K562 (cell line): ENCODE data around the gene MYO1D. TPM values are rescaled to one million over a fixed set of nuclear protein-coding genes. Genes with fewer than 3 reads are reported as not detected.

ENCODE experiments used
- ATAC-seq: fragments of 200-7000 bp; cut with Tn5 transposase; 3 replicates; pipeline ENCODE4 v1.9.1; 2020; ENCODE audit warnings: moderate library complexity
- BruUV-seq: library from RNA; stranded (reverse); fragments of 400-500 nt; replicated peaks from 2 replicates; lab custom pipeline; 2021; lab: Mats Ljungman, UMichigan
- CTCF ChIA-PET: fragments of 300-600 bp; formaldehyde crosslinking; extraction: SDS; loops from one replicate; lab custom pipeline; 2021; ENCODE audit warnings: low intra/inter-chr PET ratio; lab: Yijun Ruan, JAX
- POLR2A ChIA-PET: fragments of 300-600, 350-650 bp; sonication (Branson Sonifier 250); formaldehyde crosslinking; extraction: SDS; loops from one replicate; lab custom pipeline; 2021; ENCODE audit warnings: antibody characterized with exemption, inconsistent platforms; lab: Yijun Ruan, JAX
- DNase-seq, 4 experiments: peaks; one replicate each; pipeline versions ENCODE4 v3.0.0 to v3.0.0-alpha.2; 2011 to 2018; ENCODE audit warnings: low spot score in 3 of 4, mixed read lengths in 3 of 4; ENCODE audit errors: extremely low read depth in 1 of 4
- FAIRE-seq: peaks from 2 replicates; lab custom pipeline; 2011; peaks lifted over from hg19 to GRCh38; lab: Jason Lieb, UNC
- H2AFZ ChIP-seq: 2 replicates; pipeline ENCODE4 v1.6.0; 2011; ENCODE audit warnings: low read depth, low read length, control low read depth, inconsistent platforms
- H3K27ac ChIP-seq: fragments of 200-600 bp; 3 replicates; pipeline ENCODE4 v1.8.0; 2011; ENCODE audit warnings: low read depth, mild to moderate bottlenecking, control low read depth, inconsistent platforms, low read length, moderate library complexity, mixed read lengths; ENCODE audit errors: extremely low read depth
- H3K27me3 ChIP-seq, 2 experiments: fragments of 300-600 bp in 1 of 2; 2 replicates in 1 of 2; 3 replicates in 1 of 2; pipeline versions ENCODE4 v1.6.0 to v1.8.0; 2011; ENCODE audit warnings: inconsistent platforms in 2 of 2, low read length in 2 of 2, mild to moderate bottlenecking in 1 of 2, mixed read lengths in 1 of 2, moderate library complexity in 1 of 2; ENCODE audit not compliant: control insufficient read depth in 2 of 2, insufficient read depth in 2 of 2
- H3K36me3 ChIP-seq: fragments of 300-600 bp; 3 replicates; pipeline ENCODE4 v1.8.0; 2011; ENCODE audit warnings: mild to moderate bottlenecking, low read length, inconsistent platforms; ENCODE audit not compliant: control insufficient read depth, insufficient read depth
- H3K4me1 ChIP-seq, 2 experiments: fragments of 200-600 bp in 1 of 2; replicated peaks in 1 of 2; 2 replicates in 1 of 2; 3 replicates in 1 of 2; pipeline versions ENCODE4 v1.5.1 to v1.8.0; 2011; ENCODE audit warnings: inconsistent platforms in 2 of 2, low read length in 2 of 2, mild to moderate bottlenecking in 1 of 2, mixed read lengths in 1 of 2, moderate library complexity in 1 of 2; ENCODE audit not compliant: control insufficient read depth in 2 of 2, insufficient read depth in 2 of 2
- H3K4me2 ChIP-seq: 2 replicates; pipeline ENCODE4 v1.6.1; 2011; ENCODE audit warnings: low read length, control low read depth, inconsistent platforms, mixed read lengths; ENCODE audit not compliant: insufficient read depth
- H3K4me3 ChIP-seq: fragments of 200-600 bp; sonication (generic), shearing (Covaris generic); 2 replicates; pipeline ENCODE4 v1.5.1; 2016; ENCODE audit warnings: control low read depth, inconsistent platforms
- H3K79me2 ChIP-seq: fragments of 200-600 bp; 3 replicates; pipeline ENCODE4 v1.8.0; 2011; ENCODE audit warnings: low read length, inconsistent platforms; ENCODE audit not compliant: control insufficient read depth, insufficient read depth
- H3K9ac ChIP-seq, 2 experiments: 2 replicates each; pipeline versions ENCODE4 v1.6.0 to v1.6.1; 2011; ENCODE audit warnings: low read depth in 2 of 2, low read length in 2 of 2, control low read depth in 1 of 2, inconsistent platforms in 1 of 2, mild to moderate bottlenecking in 1 of 2, mixed read lengths in 1 of 2; ENCODE audit not compliant: insufficient read depth in 1 of 2
- H3K9me1 ChIP-seq: one replicate; pipeline ENCODE4 v1.6.0; 2011; ENCODE audit warnings: inconsistent platforms, mild to moderate bottlenecking, low read length, moderate library complexity; ENCODE audit not compliant: control insufficient read depth, insufficient read depth
- H3K9me3 ChIP-seq: replicated peaks from 2 replicates; pipeline ENCODE4 v1.5.1; 2011; ENCODE audit warnings: low read depth, low read length, inconsistent platforms; ENCODE audit not compliant: control insufficient read depth, insufficient read depth
- H4K20me1 ChIP-seq: replicated peaks from 2 replicates; pipeline ENCODE4 v1.6.1; 2011; ENCODE audit warnings: low read length, inconsistent platforms, mixed read lengths; ENCODE audit not compliant: control insufficient read depth, insufficient read depth
- CTCFL ChIP-seq: IDR thresholded peaks from 2 replicates; pipeline ENCODE4 v1.6.1; 2011; ENCODE audit warnings: borderline replicate concordance, low read depth, mild to moderate bottlenecking, moderate library complexity, low read length; ENCODE audit not compliant: insufficient read depth, poor library complexity, severe bottlenecking
- DLX4 ChIP-seq: fragments of 250-450 bp; sonication (Bioruptor Pico); IDR thresholded peaks from 2 replicates; pipeline ENCODE4 v1.6.1; 2021; ENCODE audit warnings: mild to moderate bottlenecking
- E2F3 ChIP-seq: fragments of 250-450 bp; sonication (Bioruptor Pico); IDR thresholded peaks from 2 replicates; pipeline ENCODE4 v1.4.0; 2020; ENCODE audit warnings: mild to moderate bottlenecking
- HNRNPL ChIP-seq: fragments of 200-400 bp; formaldehyde crosslinking; IDR thresholded peaks from 2 replicates; pipeline ENCODE4 v1.6.1; 2017; ENCODE audit warnings: low read depth, mild to moderate bottlenecking, low read length
- KLF13 ChIP-seq: fragments of 450-650 bp; IDR thresholded peaks from 2 replicates; pipeline ENCODE4 v1.6.1; 2016; ENCODE audit warnings: missing genetic modification characterization, low read depth, mild to moderate bottlenecking, missing compliant biosample characterization, moderate library complexity, borderline replicate concordance
- LARP7 ChIP-seq: fragments of 450-650 bp; IDR thresholded peaks from 2 replicates; pipeline ENCODE4 v1.6.1; 2016
- MCM5 ChIP-seq: fragments of 450-650 bp; IDR thresholded peaks from 2 replicates; pipeline ENCODE4 v1.6.1; 2016; ENCODE audit warnings: low read depth
- NCOA4 ChIP-seq: fragments of 450-650 bp; IDR thresholded peaks from 2 replicates; pipeline ENCODE4 v1.6.1; 2018; ENCODE audit warnings: mild to moderate bottlenecking; ENCODE audit not compliant: partially characterized antibody
- WGBS: fragments of 100-300 bp; shearing (Covaris generic); methylation state at CpG from one replicate; pipeline ENCODE4 v1.1.6; 2016; ENCODE audit warnings: low coverage, mixed read lengths; ENCODE audit not compliant: insufficient coverage; ENCODE audit errors: missing lambda C conversion rate; 5-methylcytosine and 5-hydroxymethylcytosine counted together
- in situ Hi-C: fragments of 300-500 bp; cut with MboI; formaldehyde crosslinking; loops from 4 replicates; pipeline ENCODE4 v1.15.0; 2018; ENCODE audit warnings: inconsistent platforms, mixed read lengths
- intact Hi-C: fragments of 100-400 bp; cut with micrococcal nuclease; formaldehyde crosslinking; loops from 2 replicates; pipeline ENCODE4 v1.14.2; 2022
- polyA plus RNA-seq, 8 experiments: library from polyadenylated mRNA; depleted of rRNA in 4 of 8; stranded (reverse) in 5 of 8; unstranded in 3 of 8; fragments of >200 nt; fragmentation: Nextera tagmentation in 2 of 8; fragmentation: Illumina TruSeq in 1 of 8; extraction: Ambion mirVana in 2 of 8; extraction: Trizol in 1 of 8; gene quantifications; 2 replicates each; pipeline versions ENCODE4 v1.2.1 to v1.2.3, GENCODE V29; 2011 to 2014; ENCODE audit warnings: inconsistent platforms in 1 of 8, missing spikeins in 1 of 8
- total RNA-seq, 7 experiments: library from RNA; depleted of rRNA in 6 of 7; stranded (reverse); fragments of >200 nt in 6 of 7; fragmentation: Illumina TruSeq in 2 of 7; extraction: Trizol in 2 of 7; gene quantifications; 2 replicates each; pipeline versions ENCODE4 v1.2.1 to v1.2.3, GENCODE V29; 2011 to 2021; ENCODE audit warnings: low replicate concordance in 1 of 7
- TF ChIP-seq, protein P1 (sequence below): fragments of 250-450 bp; sonication (Bioruptor Pico); IDR thresholded peaks from 2 replicates; pipeline ENCODE4 v1.8.0; 2022; ENCODE audit warnings: moderate library complexity, mild to moderate bottlenecking, inconsistent platforms

MYO1D gene
- total and polyA plus RNA-seq, 9 of the 15 experiments (the other 6 are each of a cell fraction or from before 2014, with no cell fraction given) = 2.1 to 71.2 (median 45.4) TPM

DNA sequence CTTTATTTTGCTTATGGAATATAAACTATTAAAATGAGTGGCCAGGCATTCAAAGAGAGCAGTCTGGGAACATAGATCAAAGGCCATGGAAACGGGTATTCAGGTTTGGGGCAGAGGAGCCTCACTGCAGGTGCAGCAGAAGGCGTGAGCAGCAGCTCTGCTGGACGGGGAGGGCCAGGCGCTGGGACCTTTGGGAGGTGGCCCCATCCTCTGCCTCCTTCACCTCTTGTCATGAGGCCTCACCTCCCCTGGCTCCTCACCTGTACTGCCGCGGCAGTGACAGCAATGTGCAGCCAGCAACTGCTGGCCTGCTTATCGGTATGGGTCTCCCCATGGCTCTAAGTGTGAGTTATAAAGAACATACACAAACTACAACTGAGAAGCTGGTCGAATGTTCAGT lies 280.7 kb downstream of the MYO1D start:
- TF ChIP-seq E2F3 (CRISPR knock-in tag) (no peak), DLX4 (CRISPR knock-in tag) (no peak), NCOA4 (no peak), LARP7 (no peak), HNRNPL (no peak), KLF13 (tag) (no peak), CTCFL (no peak), MCM5 (no peak)
- TF ChIP-seq, protein P1, sequence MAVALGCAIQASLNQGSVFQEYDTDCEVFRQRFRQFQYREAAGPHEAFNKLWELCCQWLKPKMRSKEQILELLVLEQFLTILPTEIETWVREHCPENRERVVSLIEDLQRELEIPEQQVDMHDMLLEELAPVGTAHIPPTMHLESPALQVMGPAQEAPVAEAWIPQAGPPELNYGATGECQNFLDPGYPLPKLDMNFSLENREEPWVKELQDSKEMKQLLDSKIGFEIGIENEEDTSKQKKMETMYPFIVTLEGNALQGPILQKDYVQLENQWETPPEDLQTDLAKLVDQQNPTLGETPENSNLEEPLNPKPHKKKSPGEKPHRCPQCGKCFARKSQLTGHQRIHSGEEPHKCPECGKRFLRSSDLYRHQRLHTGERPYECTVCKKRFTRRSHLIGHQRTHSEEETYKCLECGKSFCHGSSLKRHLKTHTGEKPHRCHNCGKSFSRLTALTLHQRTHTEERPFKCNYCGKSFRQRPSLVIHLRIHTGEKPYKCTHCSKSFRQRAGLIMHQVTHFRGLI (CRISPR knock-in tag) = no peak
- Histone ChIP-seq H4K20me1 (no peaks in the 10 kb centered on the region), H3K9me3 (no peaks in the 10 kb centered on the region), H3K4me1 (no peaks in the 10 kb centered on the region), H3K4me2 (no peak overlapping the region), H3K9me1 (no peaks in the 10 kb centered on the region), H3K79me2 (no peaks in the 10 kb centered on the region), H3K27ac (no peak overlapping the region), H3K27me3 (no peaks in the 10 kb centered on the region), H3K9ac (no peak overlapping the region), H3K36me3 (no peaks in the 10 kb centered on the region), H3K4me3 (no peak overlapping the region), H2AFZ (no peak overlapping the region)
- POLR2A ChIA-PET = interaction anchor here (0.7 to 1.0 kb wide), 2 partner anchors 11 kb away, joined by 3 read pairs; no protein-coding TSS in a partner anchor
- no TSS peak for BruUV-seq
- CTCF ChIA-PET = no interaction called here
- in situ Hi-C loops (no loop called here), intact Hi-C loops (no loop called here)
- no peak for DNase-seq
- 64% methylated on average over 8 of the region's 8 CpGs for WGBS
- no peak for ATAC-seq
- FAIRE-seq = no peak
